Activated naive CD4-positive, alpha-beta T cell treated with anti-CD3 and anti-CD28 coated beads for 36 hours (primary cell): Measurements from ENCODE around the gene C2CD4B. TPM values are rescaled to one million over a fixed set of nuclear protein-coding genes. Genes with fewer than 3 reads are reported as not detected.

Experiments
- CTCF ChIA-PET: fragments of 350-600 bp; sonication (Branson Sonifier 250); formaldehyde crosslinking; loops from one replicate; lab custom pipeline; 2021; ENCODE audit warnings: antibody characterized with exemption; lab: Charles Lee
- DNase-seq: peaks from one replicate; pipeline ENCODE4 v3.0.0-alpha.2; 2020
- H3K27ac Mint-ChIP-seq: one replicate; pipeline ENCODE4 v1.8.0; 2021; ENCODE audit warnings: mild to moderate bottlenecking, mixed read lengths
- H3K27me3 Mint-ChIP-seq: one replicate; pipeline ENCODE4 v1.8.0; 2021; ENCODE audit warnings: low read depth, mixed read lengths
- H3K36me3 Mint-ChIP-seq: one replicate; pipeline ENCODE4 v1.8.0; 2021; ENCODE audit warnings: low read depth, mixed read lengths
- H3K4me1 Mint-ChIP-seq: one replicate; pipeline ENCODE4 v1.8.0; 2021; ENCODE audit warnings: low read depth, mixed read lengths
- H3K4me3 Mint-ChIP-seq: one replicate; pipeline ENCODE4 v1.8.0; 2021; ENCODE audit warnings: mild to moderate bottlenecking, moderate library complexity, mixed read lengths
- H3K9me3 Mint-ChIP-seq: one replicate; pipeline ENCODE4 v1.8.0; 2021; ENCODE audit warnings: mixed read lengths
- intact Hi-C: fragments of 100-400 bp; cut with micrococcal nuclease; formaldehyde crosslinking; loops from one replicate; pipeline ENCODE4 v1.15.1; 2023
- total RNA-seq, 2 experiments: library from RNA; stranded (reverse); gene quantifications; one replicate each; pipeline ENCODE4 v1.2.3, GENCODE V29; 2021

C2CD4B gene, protein sequence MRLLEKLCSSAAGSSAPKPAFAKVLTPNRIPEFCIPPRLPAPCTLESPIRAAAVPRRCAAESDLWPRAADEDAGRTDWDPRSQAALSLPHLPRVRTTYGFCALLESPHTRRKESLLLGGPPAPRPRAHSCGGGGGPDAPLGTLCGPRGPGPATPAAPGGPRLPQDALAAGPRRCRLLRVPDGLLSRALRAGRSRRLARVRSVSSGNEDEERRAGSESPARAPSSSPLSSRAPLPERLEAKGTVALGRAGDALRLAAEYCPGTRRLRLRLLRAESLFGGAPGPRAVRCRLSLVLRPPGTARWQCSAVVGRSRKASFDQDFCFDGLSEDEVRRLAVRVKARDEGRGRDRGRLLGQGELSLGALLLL
- under 1 TPM in 1 of 2 experiments, not detected in 1; 0.20 TPM for total RNA-seq

DNA sequence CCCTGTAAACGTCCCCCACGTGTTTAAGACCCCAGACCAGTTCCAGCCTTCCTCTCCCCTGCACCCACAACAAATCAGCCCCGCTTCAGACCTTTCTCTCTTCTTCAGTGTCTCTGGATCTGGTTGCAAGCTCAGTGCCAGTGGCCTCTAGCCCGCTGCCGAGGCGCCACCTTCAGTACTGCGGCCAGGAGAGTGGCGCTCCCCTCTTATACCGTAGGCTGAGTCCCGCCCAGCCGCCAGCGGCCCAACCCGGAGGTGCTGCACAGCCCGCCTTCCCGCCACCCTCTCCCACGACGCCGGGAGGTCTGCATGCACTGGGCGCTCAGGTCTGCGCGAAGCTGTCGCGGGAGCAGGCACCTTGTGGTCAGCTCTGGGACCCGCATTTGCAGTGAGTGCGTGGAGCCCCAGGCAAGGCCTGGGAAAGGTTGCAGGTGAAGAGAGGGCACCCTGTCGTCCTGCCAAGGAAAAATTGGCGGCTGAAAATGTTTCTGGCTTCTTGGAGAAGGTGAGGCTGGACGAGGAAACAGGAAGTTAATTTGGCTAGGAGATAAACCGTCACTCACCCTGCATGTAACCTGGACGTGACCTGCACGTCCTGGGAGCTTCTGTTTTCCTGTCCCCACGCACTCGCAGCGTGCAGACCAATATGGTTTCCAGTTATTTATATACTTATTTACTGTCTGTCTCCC, at the start of gene C2CD4B:
C2CD4B (minus strand) TSS at position 182 of the 689 bp plus-strand sequence. CDS start 301 bp downstream, outside the sequence.
- Mint-ChIP-seq H3K9me3 (no peaks in the 10 kb centered on the region), H3K4me1 (peaks cover 16% of the 10 kb centered on the region), H3K27ac (no peak within 1 kb of the TSS), H3K27me3 (peaks cover 64% of the 10 kb centered on the region), H3K36me3 (no peaks in the 10 kb centered on the region), H3K4me3 (peak within 1 kb of the TSS; percentile 72)
- DNase-seq, result peak; percentile 37
- intact Hi-C loops, result loop anchor here (5.0 kb wide), 1 partner anchor 87 kb away; no protein-coding TSS in a partner anchor
- CTCF ChIA-PET, result interaction anchor here (0.5 to 0.6 kb wide), 2 partner anchors 160 to 375 kb away, joined by 3 read pairs; no protein-coding TSS in a partner anchor

DNA sequence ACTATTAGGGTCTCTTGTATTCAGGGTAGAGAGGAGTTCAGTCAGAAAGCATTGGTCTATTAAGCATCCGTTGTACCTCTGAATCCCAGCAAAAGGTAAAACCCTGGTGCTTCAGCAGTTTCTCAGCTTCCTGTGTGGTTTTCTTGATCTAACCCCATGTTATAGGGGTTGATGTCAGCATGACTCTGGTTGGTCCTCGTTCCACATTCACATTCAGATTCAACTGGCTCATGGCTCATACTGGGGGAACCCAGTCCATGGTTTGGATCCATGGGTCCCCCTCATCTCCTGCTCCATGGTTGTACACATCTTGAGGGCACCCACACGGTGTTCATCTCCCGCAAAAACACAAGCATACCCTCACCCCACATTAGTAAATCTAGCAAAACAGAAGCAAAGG, 47.7 kb upstream of the C2CD4B start:
- intact Hi-C loops, result no loop called here
- Mint-ChIP-seq H3K27ac (no peak overlapping the region), H3K27me3 (peaks cover 4% of the 10 kb centered on the region), H3K4me1 (peaks cover 6% of the 10 kb centered on the region), H3K4me3 (no peak overlapping the region), H3K36me3 (no peaks in the 10 kb centered on the region), H3K9me3 (peaks cover 11% of the 10 kb centered on the region)
- peak; percentile 24 for DNase-seq
- CTCF ChIA-PET, result no interaction called here

DNA sequence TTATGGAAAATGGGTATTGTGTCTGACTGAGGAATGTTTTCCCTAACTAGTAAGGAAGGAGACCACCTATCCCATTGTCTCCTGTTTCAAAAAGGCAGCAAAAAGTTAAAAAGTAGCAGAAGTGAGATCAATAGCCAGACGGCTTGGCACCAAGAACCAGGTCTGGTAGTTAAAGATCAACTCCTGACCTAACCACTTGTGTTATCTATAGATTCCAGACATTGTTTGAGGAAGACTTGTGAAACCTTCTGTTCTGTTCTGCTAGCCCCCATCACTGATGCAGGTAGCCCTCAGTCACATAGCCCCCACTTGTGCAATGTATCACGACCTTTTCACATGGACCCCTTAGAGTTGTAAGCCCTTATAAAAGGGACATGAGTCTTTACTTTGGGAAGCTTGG, 46.3 kb upstream of the C2CD4B start:
- peaks cover 4% of the 10 kb centered on the region for H3K27me3 Mint-ChIP-seq
- no peak for DNase-seq
- H3K4me1 Mint-ChIP-seq, result peaks cover 6% of the 10 kb centered on the region
- H3K9me3 Mint-ChIP-seq, result peaks cover 7% of the 10 kb centered on the region
- H3K36me3 Mint-ChIP-seq, result no peaks in the 10 kb centered on the region
- no peak overlapping the region for H3K27ac Mint-ChIP-seq
- H3K4me3 Mint-ChIP-seq, result no peak overlapping the region
- intact Hi-C loops, result no loop called here
- CTCF ChIA-PET, result interaction anchor here (0.6 kb wide), 1 partner anchor 138 kb away, joined by 3 read pairs; no protein-coding TSS in a partner anchor

DNA sequence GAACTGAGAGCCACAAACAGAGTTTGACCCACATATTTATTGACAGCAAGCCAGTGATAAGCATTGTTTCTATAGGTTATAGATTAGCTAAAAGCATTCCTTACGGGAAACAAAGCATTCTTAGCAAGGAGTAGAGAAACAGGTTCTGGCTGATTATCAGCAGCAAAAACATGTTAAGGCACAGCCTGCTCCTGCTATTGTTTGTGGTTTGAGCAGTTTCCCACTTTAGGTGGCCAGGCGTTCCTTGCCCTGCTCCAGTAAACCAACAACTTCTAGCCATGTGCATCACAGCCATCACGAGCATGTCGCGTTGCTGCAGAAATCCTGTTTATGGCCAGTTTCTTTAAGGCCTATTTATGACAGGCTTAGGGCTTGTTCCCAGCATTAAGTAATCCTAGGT, 44.7 kb upstream of the C2CD4B start:
- H3K27me3 Mint-ChIP-seq, result peaks cover 14% of the 10 kb centered on the region
- no peak overlapping the region for H3K4me3 Mint-ChIP-seq
- peaks cover 6% of the 10 kb centered on the region for H3K4me1 Mint-ChIP-seq
- H3K27ac Mint-ChIP-seq, result no peak overlapping the region
- intact Hi-C loops, result no loop called here
- no peaks in the 10 kb centered on the region for H3K36me3 Mint-ChIP-seq
- no peak for DNase-seq
- peaks cover 3% of the 10 kb centered on the region for H3K9me3 Mint-ChIP-seq
- CTCF ChIA-PET, result no interaction called here

DNA sequence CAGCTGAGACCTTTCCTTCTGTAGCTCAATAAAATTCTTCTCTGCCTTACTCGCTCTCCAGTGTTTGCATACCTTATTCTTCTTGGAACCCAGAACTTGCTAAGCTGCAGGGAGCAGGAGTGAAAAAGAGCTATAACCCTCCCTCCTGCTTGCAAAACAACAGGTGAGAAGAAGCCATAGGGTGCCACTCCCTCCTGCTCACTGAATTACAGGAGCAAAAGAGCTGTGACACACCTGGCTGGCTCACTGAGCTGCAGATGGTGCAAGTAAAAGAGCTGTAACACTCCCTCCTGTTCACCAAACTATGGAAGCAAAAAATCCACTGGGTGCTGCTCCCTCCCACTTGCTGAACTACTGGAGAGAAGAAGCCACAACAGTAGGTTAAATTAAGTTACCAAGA, 44.2 kb upstream of the C2CD4B start:
- CTCF ChIA-PET, result interaction anchor here (0.7 kb wide), 1 partner anchor 70 kb away, joined by 3 read pairs; no protein-coding TSS in a partner anchor
- intact Hi-C loops, result no loop called here
- H3K4me1 Mint-ChIP-seq, result peaks cover 6% of the 10 kb centered on the region
- H3K27ac Mint-ChIP-seq, result no peak overlapping the region
- H3K9me3 Mint-ChIP-seq, result peaks cover 3% of the 10 kb centered on the region
- H3K36me3 Mint-ChIP-seq, result no peaks in the 10 kb centered on the region
- no peak overlapping the region for H3K4me3 Mint-ChIP-seq
- DNase-seq, result no peak
- peaks cover 14% of the 10 kb centered on the region for H3K27me3 Mint-ChIP-seq

DNA sequence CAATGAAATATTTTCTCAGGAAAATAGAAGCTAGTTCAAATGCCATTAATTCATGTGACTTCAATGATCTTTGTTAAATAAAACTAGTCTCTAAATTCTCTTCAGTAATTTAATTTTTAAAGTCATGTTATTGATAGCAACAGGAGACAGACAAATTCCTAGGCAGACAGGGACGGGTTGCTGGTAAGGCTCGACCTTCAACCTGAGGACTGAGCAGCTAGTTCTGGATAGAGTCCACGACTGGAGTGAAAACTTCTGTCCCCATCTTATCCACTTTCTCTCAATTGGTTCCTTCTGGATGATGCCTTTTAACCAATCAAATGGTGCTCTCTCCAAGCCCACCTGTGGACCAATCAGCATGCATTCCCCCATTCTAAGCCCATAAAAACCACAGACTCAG, 43.8 kb upstream of the C2CD4B start:
- H3K36me3 Mint-ChIP-seq, result no peaks in the 10 kb centered on the region
- peaks cover 14% of the 10 kb centered on the region for H3K27me3 Mint-ChIP-seq
- DNase-seq, result no peak
- H3K27ac Mint-ChIP-seq, result no peak overlapping the region
- intact Hi-C loops, result no loop called here
- peaks cover 3% of the 10 kb centered on the region for H3K9me3 Mint-ChIP-seq
- CTCF ChIA-PET, result interaction anchor here (0.7 kb wide), 1 partner anchor 70 kb away, joined by 3 read pairs; no protein-coding TSS in a partner anchor
- peaks cover 6% of the 10 kb centered on the region for H3K4me1 Mint-ChIP-seq
- no peak overlapping the region for H3K4me3 Mint-ChIP-seq

DNA sequence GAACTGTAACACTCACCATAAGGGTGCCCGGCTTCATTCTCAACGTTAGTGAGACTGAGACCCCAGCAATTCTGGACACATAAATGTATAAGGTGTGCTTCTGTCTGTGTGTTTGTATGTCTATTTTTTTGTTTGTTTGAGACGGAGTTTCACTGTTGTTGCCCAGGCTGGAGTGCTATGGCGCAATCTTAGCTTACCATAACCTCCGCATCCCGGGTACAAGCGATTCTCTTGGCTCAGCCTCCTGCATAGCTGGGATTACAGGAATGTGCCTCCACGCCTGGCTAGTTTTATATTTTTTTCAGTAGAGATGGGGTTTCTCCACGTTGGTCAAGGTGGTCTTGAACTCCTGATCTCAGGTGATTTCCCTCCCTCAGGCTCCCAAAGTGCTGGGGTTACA, 43.3 kb upstream of the C2CD4B start:
- no peak for DNase-seq
- no peak overlapping the region for H3K4me3 Mint-ChIP-seq
- H3K27ac Mint-ChIP-seq, result no peak overlapping the region
- peaks cover 15% of the 10 kb centered on the region for H3K27me3 Mint-ChIP-seq
- peaks cover 6% of the 10 kb centered on the region for H3K4me1 Mint-ChIP-seq
- intact Hi-C loops, result no loop called here
- CTCF ChIA-PET, result no interaction called here
- H3K9me3 Mint-ChIP-seq, result peaks cover 3% of the 10 kb centered on the region
- H3K36me3 Mint-ChIP-seq, result no peaks in the 10 kb centered on the region

DNA sequence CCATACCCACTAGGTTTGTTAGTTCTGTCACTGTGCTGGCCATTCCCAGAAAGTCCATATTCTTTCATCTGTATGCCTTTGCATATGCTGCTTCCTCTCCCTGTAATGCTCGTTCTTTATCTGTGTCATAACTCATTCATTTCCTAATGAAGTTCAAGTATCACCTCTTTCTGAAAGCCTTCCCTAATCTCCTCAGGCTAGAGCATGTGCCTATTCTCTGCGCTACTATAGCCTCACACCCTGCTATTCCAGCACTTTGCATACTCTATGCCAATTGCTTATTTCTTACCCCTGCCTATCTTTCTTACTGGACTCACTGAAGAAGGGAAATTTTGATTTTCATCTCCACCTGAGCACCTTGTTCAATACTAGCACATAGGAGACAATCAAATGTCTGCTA, 25.6 kb upstream of the C2CD4B start:
- intact Hi-C loops, result no loop called here
- no peak overlapping the region for H3K4me3 Mint-ChIP-seq
- no peak overlapping the region for H3K27ac Mint-ChIP-seq
- no peak for DNase-seq
- peaks cover 24% of the 10 kb centered on the region for H3K27me3 Mint-ChIP-seq
- peaks cover 2% of the 10 kb centered on the region for H3K4me1 Mint-ChIP-seq
- H3K9me3 Mint-ChIP-seq, result no peaks in the 10 kb centered on the region
- CTCF ChIA-PET, result no interaction called here
- H3K36me3 Mint-ChIP-seq, result no peaks in the 10 kb centered on the region

DNA sequence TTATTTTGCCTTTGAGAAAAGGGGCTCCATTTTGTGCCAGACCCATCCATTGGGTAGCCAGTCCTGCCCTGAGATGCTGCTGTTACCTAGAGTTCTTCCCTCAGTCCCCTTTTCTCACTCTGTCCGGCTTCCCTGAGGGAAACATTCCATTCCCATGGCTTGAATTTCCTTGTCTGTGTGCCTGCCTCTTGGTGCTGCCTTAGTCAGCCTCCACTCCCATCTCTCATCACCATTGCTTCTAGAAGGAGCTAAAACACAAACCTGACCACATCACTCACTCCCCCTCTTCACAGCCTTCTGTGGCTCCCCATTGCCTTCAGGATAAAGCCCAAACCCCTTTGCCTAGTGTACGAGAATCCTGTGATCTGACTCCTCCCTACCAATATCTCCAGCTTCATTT, 25.2 kb upstream of the C2CD4B start:
- Mint-ChIP-seq H3K27ac (no peak overlapping the region), H3K36me3 (no peaks in the 10 kb centered on the region), H3K4me1 (peaks cover 2% of the 10 kb centered on the region), H3K27me3 (peaks cover 24% of the 10 kb centered on the region), H3K4me3 (no peak overlapping the region), H3K9me3 (no peaks in the 10 kb centered on the region)
- intact Hi-C loops, result no loop called here
- CTCF ChIA-PET, result no interaction called here
- no peak for DNase-seq

DNA sequence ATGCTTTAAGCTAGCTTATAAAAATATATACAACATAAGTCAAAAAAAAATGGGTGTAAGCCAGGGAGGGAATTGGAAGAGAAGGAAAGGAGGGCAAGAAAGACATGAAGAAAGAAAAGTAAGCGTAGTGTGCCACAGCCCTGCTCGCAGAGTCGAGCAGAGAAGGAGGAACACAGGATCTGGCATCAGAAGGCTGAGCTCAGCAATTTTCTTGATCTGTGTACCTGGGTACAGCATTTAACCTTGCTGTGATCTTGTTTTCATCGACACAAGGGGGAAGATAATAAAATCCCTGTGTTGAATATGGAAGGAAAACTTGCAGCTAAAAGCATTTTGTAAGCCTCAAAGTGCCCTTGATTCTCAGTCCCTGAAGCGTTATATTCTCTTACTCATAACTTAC, 23.7 kb upstream of the C2CD4B start:
- DNase-seq, result no peak
- no peaks in the 10 kb centered on the region for H3K9me3 Mint-ChIP-seq
- peaks cover 2% of the 10 kb centered on the region for H3K4me1 Mint-ChIP-seq
- no peaks in the 10 kb centered on the region for H3K36me3 Mint-ChIP-seq
- intact Hi-C loops, result no loop called here
- H3K27ac Mint-ChIP-seq, result no peak overlapping the region
- CTCF ChIA-PET, result interaction anchor here (1.7 kb wide), 1 partner anchor 12 kb away, joined by 3 read pairs; no protein-coding TSS in a partner anchor
- peaks cover 20% of the 10 kb centered on the region for H3K27me3 Mint-ChIP-seq
- H3K4me3 Mint-ChIP-seq, result no peak overlapping the region

DNA sequence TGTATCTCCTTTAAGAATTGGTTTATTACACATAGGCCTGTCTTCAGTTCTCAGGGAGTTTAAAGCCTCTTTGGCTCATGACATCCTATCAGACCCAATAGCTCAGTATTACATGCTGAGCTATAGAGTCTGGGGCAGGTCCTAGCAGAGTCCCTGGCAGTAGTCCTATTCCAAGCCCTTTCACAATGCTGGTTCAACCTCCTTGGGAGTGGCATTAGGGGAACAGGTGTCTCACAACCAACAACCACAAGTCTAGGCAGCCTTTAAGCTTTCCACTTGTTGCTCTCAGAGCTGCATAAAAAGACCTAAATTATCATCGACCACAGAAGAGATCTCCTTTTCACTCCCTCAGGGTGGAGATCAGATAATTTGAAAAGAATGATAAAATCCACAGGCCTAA, 22.8 kb upstream of the C2CD4B start:
- Mint-ChIP-seq H3K4me1 (no peaks in the 10 kb centered on the region), H3K27me3 (peaks cover 13% of the 10 kb centered on the region), H3K27ac (no peak overlapping the region), H3K9me3 (no peaks in the 10 kb centered on the region), H3K4me3 (no peak overlapping the region), H3K36me3 (no peaks in the 10 kb centered on the region)
- no peak for DNase-seq
- CTCF ChIA-PET, result interaction anchor here (0.6 to 1.4 kb wide), 2 partner anchors 119 to 852 kb away, joined by 4 read pairs; no protein-coding TSS in a partner anchor
- intact Hi-C loops, result no loop called here

DNA sequence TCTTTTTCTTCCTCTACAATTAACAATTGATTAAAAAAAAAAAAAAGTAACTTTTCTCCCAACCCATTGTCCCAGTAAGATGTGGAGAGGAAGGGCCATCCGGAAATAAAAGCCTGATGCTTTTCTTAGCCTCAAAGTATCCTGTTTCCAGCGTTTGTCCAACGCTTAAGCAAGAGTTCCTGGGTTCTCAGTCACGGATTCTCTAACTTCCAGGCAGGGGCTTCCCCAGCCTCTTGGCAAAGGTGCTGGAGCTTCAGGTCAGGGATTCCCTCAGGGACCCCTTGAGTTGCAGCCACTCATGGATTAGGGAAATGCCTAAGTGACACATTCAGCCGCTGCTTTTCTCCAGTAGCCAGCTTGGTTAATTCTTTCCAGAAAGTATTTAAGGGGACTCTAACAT, 22.3 kb upstream of the C2CD4B start:
- intact Hi-C loops, result no loop called here
- no peaks in the 10 kb centered on the region for H3K4me1 Mint-ChIP-seq
- CTCF ChIA-PET, result interaction anchor here (0.6 to 1.4 kb wide), 2 partner anchors 120 to 852 kb away, joined by 4 read pairs; no protein-coding TSS in a partner anchor
- H3K9me3 Mint-ChIP-seq, result no peaks in the 10 kb centered on the region
- no peak overlapping the region for H3K4me3 Mint-ChIP-seq
- DNase-seq, result no peak
- H3K27me3 Mint-ChIP-seq, result peaks cover 13% of the 10 kb centered on the region
- H3K27ac Mint-ChIP-seq, result no peak overlapping the region
- no peaks in the 10 kb centered on the region for H3K36me3 Mint-ChIP-seq
